Heart left ventricle (tissue), 13 donors: ENCODE data around the gene CELF2.

Source experiments
- POLR2A ChIP-seq, 2 donors: fragments of 450-650 bp; IDR thresholded peaks; one replicate each; pipeline ENCODE4 v1.6.1; 2017; ENCODE audit warnings: antibody characterized with exemption in 2 of 2, mild to moderate bottlenecking in 2 of 2, moderate library complexity in 2 of 2
- TF ChIP-seq, protein P1 (sequence below), 12 donors: fragments of 200-600 bp; sonication (generic) in 4 of 12; IDR thresholded peaks; one replicate each; pipeline versions ENCODE4 v1.5.0 to v1.8.0; 2018 to 2022; ENCODE audit warnings: antibody characterized with exemption in 12 of 12, mild to moderate bottlenecking in 5 of 12
- donor health status: ischemic (EF 13 %, LVEDD 7.1; RV severe dilation, severe dysfunction).
- donor health status: DM: no; HTN: yes; CAD: no.
- donor health status: DM: no; HTN: no; CAD: no.
- donor health status: ischemic (EF 25% LVEDD 6.9; RV normal size, moderate dysfunction).
- donor health status: ischemic (EF 25% LVEDD 5.7; RV mildly dilated, moderate dysfunction).
- donor health status: ischemic (EF 35%, LVEDD 5.7; RV mildly dilated, moderate dysfunction).
- donor health status: nonischemic (EF 11% LVEDD 7.7; RV severe dilation, severe dysfunction).
- donor health status: DM: yes; HTN: yes; CAD: no.
- donor health status: PGD.
- donor health status: ischemic (EF 29% LVEDD 5.4; RV normal size, mild dysfunction).
- donor health status: nonischemic (EF 23%, LVEDD 6.1; RV moderate dilation, normal function).

DNA sequence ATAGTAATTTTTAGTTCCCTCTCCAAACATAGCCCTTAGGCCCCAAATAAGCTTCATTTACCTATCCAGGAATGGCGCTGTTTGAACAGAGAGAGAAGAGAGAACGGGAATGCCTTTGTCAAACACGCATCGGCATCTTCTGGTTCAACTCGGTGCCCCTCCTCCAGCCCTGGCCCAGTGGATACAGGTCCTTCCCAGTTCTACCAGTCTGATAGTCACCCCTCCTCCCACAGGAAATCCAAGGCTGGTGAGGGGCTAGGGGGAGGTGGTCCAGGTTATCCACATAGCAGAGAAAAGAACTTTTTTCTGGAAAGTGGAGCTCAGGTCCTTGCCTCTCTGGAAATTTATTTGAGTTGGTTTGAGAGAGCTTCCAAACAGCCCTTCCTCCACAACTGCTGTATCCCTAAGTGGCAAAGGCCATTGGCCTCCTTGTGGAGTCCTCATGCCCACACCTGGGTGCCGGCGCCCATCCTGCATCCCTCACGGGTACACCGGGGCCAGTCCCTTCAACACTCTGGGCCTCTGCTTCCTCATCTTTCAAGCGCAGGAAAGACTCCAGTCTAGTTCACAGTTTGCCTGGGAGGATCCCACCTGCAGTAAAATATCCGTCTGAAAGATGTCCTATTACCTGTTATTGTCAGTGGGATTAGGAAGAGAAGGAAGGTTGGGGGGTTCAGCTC lies 287.4 kb downstream of the CELF2 start:
- TF ChIP-seq, protein P1, sequence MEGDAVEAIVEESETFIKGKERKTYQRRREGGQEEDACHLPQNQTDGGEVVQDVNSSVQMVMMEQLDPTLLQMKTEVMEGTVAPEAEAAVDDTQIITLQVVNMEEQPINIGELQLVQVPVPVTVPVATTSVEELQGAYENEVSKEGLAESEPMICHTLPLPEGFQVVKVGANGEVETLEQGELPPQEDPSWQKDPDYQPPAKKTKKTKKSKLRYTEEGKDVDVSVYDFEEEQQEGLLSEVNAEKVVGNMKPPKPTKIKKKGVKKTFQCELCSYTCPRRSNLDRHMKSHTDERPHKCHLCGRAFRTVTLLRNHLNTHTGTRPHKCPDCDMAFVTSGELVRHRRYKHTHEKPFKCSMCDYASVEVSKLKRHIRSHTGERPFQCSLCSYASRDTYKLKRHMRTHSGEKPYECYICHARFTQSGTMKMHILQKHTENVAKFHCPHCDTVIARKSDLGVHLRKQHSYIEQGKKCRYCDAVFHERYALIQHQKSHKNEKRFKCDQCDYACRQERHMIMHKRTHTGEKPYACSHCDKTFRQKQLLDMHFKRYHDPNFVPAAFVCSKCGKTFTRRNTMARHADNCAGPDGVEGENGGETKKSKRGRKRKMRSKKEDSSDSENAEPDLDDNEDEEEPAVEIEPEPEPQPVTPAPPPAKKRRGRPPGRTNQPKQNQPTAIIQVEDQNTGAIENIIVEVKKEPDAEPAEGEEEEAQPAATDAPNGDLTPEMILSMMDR (IDR thresholded peaks at IDR 0.05): no peak
- no peak for TF ChIP-seq POLR2A (IDR thresholded peaks at IDR 0.05)
